GM21515 (cell line): Measurements from ENCODE around the gene LYVE1.
A peak's percentile ranks its signal among the peaks of the same experiment; 100 is the strongest.

Source experiments
- ATAC-seq: cut with Tn5 transposase; IDR thresholded peaks from one replicate; pipeline ENCODE4 v1.9.1; 2021; ENCODE audit not compliant: unreplicated experiment

LYVE1 gene

GRCh38 chr11:10526974-10527918 lies 41.2 kb downstream of the LYVE1 start:
- ATAC-seq: peak; percentile 86

DNA sequence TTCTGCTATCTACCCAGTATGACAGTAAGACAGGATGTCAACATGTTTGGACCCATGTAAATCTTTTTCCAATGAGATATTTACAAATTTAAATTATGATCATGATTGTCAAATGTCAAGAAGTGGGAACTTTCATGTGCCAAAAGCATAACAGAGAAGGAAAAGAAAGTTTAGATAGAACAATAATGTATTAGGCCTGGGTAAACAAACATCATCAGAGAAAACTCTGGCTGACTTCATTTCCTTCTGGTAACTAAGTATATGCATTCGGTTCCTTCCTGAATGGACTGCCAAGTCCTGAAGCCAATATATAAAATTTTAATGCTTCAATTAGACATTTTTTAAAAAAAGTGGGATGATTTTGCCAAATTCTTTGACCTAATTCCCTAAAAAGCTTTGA lies 44.0 kb downstream of the LYVE1 start:
- no peak for ATAC-seq

DNA sequence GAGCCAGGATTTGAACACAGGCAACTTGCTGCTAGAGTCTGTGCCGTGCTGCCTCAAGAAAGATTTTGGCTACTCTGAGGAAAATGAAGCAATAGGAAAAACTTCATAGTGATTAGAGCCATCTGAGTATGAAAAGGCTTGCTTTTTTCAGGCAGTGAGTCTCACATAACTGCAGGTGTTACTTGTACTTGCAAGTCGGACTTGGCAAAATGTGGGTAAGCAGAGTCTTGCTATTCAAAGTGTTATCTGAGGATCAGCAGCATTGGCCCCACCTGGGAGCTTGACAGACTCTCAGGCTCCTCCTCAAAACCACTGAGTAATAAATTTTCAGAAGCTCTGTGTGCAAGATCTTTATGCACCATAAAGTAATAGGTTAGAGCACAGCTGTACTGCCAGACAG lies 45.5 kb downstream of the LYVE1 start:
- ATAC-seq: no peak

- no peak for ATAC-seq
These were observed 46.2 kb downstream of the LYVE1 start for GRCh38 chr11:10522276-10522675.

DNA sequence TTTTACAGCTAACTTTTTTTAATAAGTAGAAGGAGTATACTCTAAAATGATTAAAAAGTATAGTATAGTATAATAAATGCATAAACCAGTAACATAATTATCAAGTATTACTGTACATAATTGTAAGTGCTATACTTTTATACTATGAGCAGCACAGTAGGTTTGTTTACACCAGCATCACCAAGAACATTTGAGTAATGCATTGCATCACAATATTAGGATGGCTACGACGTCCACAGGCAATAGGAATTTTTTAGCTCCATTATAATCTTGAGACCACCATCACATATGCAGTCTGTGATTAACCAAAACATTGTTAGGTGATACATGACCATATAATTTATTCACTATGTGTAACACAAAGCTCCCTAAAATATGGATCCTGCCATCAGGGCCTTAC lies 47.9 kb downstream of the LYVE1 start:
- ATAC-seq: no peak

DNA sequence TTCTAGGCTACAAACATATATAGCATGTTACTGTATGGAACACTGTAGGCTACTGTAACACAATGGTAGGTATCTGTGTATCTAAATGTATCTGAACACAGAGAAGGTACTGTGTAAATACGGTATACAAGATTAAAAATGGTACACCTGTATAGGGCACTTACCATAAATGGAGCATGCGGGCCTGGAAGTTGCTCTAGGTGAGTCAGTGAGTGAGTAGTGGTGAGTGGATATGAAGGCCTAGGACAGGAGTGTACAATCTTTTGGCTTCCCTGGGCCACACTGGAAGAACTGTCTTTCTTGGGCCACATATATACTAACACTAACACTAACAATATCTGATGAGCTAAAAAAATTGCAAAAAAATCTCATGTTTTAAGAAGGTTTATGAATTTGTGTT lies 48.8 kb downstream of the LYVE1 start:
- ATAC-seq: no peak

GRCh38 chr11:10518891-10519290 lies 49.6 kb downstream of the LYVE1 start:
- no peak for ATAC-seq

- ATAC-seq: no peak
These were observed 50.3 kb downstream of the LYVE1 start for GRCh38 chr11:10518123-10518522.

DNA sequence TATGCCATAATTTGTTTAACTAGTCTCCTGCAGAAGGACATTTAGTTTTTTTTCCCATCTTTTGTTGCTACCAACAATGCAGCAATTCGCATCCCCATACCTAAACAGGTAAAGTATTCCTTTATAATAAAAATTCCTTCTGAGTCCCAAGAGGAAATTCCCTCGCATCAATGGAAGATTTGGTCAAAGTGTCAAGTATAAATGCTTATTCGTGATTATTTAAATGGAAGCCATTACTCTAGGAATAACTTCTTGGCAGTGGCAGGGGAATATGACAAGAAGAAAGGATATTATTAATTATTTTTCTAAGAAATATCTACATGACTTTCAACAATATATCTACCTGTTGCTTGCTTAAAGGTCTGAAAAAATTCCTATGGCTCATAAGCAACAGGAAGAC lies 53.0 kb downstream of the LYVE1 start:
- ATAC-seq: no peak

DNA sequence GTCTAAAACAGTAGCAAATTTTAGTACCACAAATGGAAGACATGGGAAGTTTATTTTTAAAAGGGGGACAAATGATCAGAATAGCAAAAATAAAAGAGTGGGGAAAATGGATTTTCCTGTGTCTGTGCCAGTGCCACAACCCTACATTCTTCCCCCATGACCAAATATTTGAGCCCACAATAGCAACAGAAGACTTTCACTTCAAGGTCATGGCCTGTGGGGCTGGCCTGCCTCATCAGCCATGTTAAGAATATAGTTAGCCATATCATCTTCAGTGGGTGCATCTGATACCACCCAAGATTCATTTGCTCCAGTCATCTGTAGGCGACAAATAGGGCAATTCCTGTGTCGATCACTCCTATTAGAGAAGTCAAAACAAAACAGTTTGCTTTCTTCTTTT lies 53.8 kb downstream of the LYVE1 start:
- ATAC-seq: no peak

DNA sequence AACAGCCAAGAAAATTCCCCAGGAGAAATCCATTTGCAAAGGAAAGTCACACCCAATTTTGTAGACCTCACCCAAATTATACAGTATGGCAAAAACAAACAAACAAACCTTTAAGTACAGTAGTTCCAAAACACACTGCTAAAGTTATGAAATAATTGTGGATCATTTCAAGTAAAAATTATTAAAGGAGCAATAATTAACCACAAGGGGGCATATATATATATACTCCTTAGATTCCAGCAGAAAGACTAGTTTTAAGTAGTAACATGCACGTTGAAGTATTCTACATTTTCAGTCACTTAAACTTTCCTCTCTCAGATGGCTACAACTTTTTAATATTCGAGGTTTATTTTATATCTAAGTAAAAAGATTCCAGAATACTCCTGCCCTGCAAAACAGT lies 54.3 kb downstream of the LYVE1 start:
- ATAC-seq: no peak

GRCh38 chr11:10511181-10511621 lies 57.3 kb downstream of the LYVE1 start:
- no peak for ATAC-seq
